Fibroblast of skin of back (primary cell): Measurements from ENCODE around the gene ZNF239. TPM values are rescaled to one million over a fixed set of nuclear protein-coding genes. Genes with fewer than 3 reads are reported as not detected.
"Not testable (repeated sequence)": the region's sequence is repeated elsewhere in the genome, so short reads cannot be mapped to it uniquely, and the experiment has no call there.

Source experiments
- DNase-seq: peaks from one replicate; pipeline ENCODE4 v3.0.0-alpha.2; 2013
- polyA plus RNA-seq, 2 experiments: library from polyadenylated mRNA; unstranded; fragments of 120-200 nt; gene quantifications; one replicate each; pipeline ENCODE4 v1.2.1, GENCODE V29; 2013; ENCODE audit not compliant: insufficient read length in 2 of 2

The ZNF239 gene
- 2.8 TPM for polyA plus RNA-seq (2013, experiment 1 of 2; ENCODE audit: insufficient read length)
- polyA plus RNA-seq (2013, experiment 2 of 2; ENCODE audit: insufficient read length) = 2.8 TPM

DNA sequence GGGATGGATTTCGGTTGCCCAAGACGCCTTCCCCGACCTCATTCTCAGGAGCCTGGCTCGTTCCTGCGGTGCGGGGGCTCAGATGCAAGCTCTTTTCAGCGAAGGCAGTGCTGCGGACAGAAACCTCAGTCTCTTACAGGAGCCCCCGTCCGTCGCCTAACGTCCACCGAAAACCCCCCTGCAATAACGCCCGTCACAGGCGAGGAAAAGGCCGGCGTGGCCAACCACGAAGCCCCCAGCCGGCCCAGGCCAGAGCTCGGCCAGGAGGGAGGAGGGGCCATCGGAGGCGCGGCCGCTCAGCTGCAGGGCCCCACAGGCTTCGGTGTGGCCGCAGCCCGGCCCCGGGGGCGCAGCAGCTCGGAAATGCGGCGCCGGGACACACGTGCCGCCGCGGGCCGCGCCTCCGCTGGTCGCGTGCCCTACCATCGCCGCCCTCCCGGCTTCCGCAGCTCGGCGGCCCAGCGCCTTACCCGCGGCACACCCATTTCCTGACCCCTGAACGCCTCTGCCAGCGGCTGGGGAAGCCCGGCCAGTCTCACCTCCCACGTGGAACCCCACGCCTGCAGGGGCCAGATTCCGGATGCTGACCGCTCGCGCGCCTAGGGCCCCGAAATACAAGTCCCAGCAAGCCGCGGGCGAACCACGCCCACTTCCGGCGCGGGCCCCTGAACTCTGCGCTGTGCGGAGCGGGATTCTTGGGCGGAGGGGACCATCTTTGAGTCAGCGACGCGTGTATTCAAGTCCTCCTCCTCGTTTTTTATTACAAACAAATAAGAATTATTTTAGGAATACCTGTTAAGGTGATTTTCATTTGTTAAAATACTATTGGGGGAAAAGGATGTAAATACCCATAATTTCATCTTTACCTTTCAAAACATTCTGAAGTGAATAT is at the start of gene ZNF239:
Gene ZNF239 (minus strand): TSS at position 616 of the 892 bp plus-strand sequence. CDS start 16,537 bp downstream, outside the sequence.
- DNase-seq = peak; percentile 88

GRCh38 chr10:43623351-43623750 is 48.9 kb upstream of the ZNF239 start:
- DNase-seq = peak; percentile 15

DNA sequence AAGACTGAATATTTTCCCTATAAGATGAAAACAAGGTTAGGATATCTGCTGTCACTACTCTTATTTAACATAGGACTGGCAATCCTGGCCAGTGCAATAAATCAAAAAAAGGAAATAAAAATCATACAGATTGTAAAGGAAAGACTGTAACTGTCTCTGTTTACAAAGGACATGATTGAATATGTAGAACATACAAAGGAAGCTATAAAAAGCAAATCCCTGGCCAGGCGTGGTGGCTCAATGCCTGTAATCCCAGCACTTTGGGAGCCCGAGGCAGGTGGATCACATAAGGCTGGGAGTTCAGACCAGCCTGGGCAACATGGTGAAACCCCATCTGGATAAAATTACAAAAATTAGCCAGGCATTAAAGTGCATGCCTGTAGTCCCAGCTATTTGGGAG is 47.6 kb upstream of the ZNF239 start:
- DNase-seq = no peak

DNA sequence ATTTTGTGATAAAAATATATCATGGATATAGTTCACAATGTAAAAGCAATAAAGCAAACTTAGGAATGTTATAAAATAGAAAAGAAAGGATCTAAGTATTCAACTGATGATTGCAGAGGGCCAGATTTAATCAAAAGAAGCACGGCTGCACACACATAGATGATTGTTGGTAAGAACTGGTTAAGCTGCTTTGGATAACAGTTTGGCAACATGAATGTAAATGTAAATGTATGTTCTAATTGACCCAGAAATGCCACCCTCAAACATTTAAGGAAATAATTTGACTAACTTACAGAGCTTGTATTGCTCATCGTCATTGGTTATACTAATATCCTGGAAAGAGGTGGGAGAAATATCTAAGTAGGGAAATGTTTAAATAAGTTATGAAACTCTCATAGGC is 45.0 kb upstream of the ZNF239 start:
- DNase-seq = no peak

- DNase-seq = no peak
These were observed 42.4 kb upstream of the ZNF239 start for GRCh38 chr10:43616697-43617370.

DNA sequence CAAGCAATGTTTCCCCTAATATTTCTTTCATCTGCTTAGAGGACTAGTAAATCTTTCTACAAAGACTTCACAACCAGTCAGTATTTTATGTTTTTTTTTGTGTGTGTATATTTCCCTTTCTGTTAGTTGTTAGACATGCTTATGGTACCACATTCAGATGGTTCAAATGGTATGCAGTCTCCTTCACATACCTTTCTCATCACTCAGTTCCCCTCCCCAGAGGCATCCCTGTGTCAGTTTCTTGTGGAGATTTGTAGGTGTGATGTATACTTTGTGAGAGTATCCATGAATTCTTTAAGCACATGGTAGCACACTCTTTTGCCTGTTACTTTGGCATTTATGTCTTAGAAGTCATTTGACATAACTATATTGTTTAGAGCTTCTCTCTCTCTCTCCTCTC is 36.2 kb upstream of the ZNF239 start:
- DNase-seq = peak; percentile 68

DNA sequence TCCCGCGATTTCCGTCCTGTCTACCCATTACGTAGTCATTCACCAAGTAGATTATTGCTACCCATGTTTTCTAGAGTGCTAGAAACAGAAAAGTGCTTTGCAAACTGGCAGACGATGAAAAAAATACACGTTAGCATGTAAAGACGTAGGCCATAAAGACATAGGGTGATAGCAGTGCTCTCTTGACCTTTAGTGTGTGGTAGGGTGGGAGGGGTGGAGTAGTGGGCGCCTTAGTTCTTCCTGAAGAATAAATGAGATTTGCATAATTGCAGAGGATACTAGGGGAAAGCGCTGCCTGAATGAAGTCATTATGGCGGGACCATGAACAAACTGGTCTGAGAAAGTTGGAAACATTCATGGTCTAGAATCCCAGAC is 32.8 kb upstream of the ZNF239 start:
- no peak for DNase-seq

DNA sequence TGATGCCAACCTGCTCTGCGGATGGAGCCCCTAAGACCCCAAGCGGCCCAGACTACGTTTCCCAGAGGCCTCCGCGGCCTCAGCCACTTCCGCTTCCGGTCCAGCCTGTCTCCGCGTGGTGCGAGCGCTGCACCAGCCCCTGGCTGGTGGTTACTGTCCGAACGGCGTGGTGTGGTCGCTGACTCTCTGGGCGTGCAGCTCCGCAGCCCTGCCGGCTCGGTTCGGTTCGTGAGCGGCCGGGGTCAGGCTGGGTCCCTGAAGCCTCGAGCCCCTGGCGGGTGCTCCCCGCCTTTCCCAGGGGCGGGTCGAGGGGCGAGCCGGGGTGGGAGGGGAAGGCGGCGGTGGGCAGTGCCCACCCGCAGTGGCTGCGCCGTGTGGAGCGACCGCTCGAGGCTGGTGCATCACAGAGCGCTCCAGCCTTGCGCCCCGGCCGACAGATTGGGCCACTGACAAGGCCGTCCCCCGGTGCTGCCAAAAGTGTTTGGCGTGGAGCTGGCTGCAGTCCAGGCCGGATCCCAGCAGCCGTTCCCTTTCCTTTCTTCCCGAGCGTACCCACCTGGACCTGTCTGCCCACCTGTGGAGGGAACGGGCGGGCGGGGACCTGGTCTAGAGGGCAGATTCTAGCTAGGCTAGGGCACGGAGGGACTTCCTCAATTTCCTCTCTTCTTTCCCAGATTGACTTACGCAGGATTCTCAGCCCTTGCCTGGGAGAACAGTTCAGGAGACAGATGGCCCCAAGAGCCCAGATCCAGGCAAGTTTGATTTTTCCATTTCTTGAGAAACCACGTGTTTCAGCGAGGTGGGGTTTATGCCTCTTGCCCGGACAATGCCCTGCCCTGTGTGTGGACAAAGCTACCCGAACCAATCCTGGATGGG is 32.1 kb upstream of the ZNF239 start, which contains the start of gene ZNF485:
Gene ZNF485 (plus strand): TSS at position 116 of the 876 bp plus-strand sequence. CDS start 613 bp downstream, at position 729.
- DNase-seq = peak; percentile 72

DNA sequence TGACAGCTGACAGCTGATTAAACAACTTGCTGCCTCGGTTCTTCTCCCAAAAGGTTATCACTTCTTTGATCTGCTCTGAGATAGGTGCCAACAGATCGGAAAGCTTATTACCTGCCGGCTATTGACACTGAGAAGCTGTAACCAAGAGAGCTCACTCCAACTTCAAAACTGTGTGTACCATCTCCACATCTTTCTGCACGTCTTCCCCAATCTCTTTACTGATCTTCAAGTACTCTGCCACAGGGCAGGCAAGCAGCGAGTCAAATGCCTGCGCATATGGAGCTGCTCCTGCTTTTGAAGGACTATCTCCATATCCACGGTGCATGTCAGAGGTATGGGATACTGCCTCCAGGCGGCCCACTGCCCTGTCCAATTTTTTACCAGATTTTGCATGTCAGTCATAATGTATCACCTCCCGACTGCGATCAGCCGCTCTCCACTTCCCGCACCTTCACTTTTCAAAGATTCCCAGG is 31.5 kb upstream of the ZNF239 start:
- DNase-seq = no peak

- not testable (repeated sequence) for DNase-seq
These were observed 27.2 kb upstream of the ZNF239 start for GRCh38 chr10:43601576-43601975.

DNA sequence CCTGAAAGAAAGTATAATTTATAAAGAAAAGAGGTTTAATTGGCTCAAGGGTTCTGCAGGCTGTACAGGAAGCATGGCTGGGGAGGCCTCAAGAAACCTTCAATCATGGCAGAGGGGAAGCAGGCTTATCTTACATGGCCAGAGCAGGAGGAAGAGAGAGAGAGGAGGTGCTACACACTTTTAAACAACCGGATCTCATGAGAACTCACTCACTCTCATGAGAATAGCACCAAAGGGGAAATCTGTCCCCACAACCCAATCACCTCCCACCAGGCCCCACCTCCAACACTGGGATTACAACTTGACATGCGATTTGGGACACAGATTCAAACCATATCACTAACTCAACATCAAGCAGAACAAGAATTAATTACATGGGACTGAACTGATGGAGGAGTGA is 24.9 kb upstream of the ZNF239 start:
- no peak for DNase-seq

DNA sequence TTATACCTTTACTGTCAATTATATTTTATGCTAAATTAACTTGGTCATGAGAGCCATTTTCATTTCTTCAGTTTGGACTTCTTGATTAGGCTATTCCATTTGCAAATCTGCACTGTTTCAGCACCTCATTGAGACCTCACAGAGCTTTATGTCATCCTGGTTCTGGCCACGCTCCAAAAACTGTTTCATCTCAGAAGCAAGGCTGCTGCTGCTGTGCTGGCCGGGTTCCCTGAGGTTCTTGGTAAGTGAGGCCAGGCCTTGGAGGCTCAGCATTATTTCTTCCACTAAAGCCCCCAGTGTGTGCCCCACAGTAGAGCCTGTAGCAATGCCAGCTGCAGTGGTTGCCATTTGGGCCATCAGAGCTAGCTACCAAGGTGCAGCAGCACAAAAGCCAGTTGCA is 24.0 kb upstream of the ZNF239 start:
- DNase-seq = peak; percentile 26

DNA sequence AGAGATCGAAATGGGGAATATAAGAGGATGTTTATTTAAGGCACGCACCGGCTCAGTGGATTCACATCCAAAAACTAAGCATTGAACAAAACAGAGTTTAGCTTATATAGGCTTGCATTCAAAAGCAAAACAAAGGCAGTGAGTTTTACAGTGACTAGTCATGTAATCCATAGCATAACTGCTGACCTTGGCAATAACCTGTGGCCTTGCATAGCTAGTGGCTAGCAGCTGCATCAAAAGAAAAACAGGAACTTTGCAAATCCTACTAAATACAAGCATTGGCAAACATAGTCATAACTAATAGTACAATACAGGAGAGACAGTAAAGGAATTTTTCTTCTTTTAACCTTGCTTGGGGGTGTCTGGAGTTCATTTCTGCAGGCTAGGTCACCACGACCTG is 22.1 kb upstream of the ZNF239 start:
- no peak for DNase-seq

DNA sequence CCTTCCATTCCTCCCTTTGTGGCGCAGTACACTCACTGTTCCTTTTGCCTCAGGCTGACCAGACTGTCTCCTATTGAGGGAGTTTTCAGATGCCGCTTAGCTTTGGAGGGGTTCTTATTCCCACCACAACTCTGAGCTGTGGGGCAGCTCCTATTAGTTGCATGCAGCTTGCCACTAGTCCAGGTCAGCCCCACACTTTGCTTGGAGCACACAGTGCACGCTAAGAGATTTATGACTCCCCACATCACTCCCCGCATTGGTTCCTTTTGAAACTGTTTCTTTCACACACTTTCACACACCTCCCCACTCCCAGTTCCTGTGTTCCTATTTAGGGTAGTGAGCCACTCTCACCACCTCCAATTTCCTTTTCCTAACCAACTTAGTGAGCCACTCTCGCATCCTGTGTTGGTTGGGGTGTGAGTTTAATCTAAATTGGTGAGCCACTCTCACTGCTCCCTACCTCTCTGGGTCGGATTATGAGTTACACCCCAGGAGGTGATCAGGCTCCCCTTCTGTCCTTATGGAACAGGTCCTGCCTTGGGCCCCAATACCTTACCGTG is 21.4 kb upstream of the ZNF239 start:
- no peak for DNase-seq

DNA sequence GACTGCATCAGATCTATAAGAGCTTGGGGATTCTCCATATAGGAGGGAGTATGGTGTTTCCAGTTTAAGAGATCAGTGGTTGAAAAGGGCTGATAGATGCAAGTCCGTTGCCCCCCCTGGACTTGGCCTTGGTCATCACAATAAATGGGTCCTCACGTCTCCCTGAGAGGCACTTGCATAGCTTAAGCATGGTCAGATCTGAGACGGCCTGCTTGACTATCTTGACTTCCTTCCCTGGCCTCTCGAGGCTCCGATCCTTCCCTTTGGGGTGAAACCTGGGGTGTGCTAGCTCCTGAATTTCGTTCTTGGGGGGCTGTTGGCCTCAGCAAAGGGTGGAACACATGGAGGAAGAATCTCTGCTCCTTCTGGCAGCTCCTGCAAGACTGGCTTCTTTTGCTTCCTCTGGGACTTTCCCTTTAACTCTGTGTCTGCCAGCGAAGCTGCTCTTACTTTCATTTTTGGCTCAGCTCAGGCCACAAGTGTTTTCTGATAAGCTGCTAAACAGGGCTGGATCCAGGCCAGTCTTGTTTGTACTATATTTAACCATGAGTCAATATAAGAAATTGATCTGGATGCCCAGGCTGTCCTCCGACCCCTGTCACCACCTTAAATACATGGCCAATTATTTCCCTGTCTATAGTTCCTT is 20.7 kb upstream of the ZNF239 start:
- DNase-seq = peak; percentile 18

DNA sequence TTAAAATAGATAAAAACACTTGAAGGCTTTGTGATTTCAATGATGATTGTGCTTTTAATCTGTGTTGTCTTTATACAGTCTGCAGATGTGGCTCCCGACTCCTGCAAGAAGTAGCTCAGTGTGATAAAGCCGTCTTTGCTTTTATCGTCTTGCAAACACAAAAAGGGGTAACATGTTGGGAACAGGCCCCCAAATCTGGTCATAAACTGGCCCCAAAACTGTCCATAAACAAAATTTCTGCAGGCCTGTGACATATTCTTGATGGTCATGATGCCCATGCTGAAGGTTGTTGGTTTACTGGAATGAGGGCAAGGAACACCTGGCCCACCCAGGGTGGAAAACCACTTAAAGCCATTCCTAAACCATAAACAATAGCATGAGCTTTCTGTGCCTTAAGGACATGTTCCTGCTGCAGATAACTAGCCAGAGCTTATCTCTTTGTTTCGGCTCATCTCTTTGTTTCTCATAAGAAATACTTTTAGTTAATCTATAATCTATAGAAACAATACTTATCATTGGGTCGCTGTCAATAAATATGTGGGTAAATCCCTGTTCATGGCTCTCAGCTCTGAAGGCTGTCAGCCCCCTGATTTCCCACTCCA is 17.0 kb upstream of the ZNF239 start:
- no peak for DNase-seq

DNA sequence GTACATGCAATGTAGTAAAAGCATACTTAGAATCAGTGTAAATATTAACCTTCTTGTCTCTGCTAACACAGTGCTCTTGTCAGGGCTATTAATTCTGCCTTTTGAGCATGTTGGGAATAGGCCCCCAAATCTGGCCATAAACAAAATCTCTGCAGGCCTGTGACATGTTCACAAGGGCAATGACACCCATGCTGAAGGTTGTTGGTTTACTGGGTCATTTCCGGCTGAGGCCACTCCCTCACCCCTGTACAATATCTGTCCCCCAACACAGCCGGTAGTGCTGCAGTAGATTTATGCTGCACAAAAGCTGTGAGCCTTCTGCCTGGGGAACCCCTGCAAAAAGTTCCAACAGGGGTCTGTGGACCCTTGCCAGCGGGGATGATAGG is 12.3 kb upstream of the ZNF239 start:
- not testable (repeated sequence) for DNase-seq

- no peak for DNase-seq
These were observed 11.7 kb upstream of the ZNF239 start for GRCh38 chr10:43585981-43586729.

DNA sequence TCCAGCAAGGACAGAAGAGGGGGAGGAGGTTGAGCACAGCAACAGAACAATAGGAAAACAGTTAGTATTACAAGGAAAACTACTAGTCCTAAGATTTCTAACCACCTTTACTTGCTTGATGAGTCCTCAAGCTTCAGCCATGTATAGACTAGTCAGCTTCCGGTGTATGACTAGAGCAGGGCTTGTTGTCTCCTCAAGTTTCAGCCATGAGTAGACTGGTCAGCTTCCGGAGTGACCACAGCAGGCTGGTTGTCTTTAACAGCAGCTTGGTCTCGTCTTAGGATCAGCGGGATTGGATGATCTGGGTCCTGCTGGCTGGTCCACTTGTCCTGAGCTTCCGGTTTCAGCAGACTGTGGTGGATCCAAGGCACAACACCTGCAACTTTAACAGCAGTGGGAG is 10.6 kb upstream of the ZNF239 start:
- DNase-seq = no peak

GRCh38 chr10:43584051-43584450 is 9.6 kb upstream of the ZNF239 start:
- no peak for DNase-seq
